Fibroblast of pulmonary artery (primary cell): ENCODE measurements around the gene GPC3.

Experiments used
- DNase-seq: peaks from one replicate; pipeline ENCODE4 v3.0.0-alpha.2; 2010; ENCODE audit warnings: low read depth
- H3K4me3 ChIP-seq: replicated peaks from 2 replicates; pipeline ENCODE4 v1.5.1; 2011; ENCODE audit warnings: low read depth, mild to moderate bottlenecking, control low read depth, low read length, moderate library complexity
- TF ChIP-seq, protein P1 (sequence below): IDR thresholded peaks from 2 replicates; pipeline ENCODE4 v1.5.1; 2011; ENCODE audit warnings: mild to moderate bottlenecking, control low read depth, low read length, inconsistent platforms; ENCODE audit errors: missing control alignments

GPC3 gene

DNA sequence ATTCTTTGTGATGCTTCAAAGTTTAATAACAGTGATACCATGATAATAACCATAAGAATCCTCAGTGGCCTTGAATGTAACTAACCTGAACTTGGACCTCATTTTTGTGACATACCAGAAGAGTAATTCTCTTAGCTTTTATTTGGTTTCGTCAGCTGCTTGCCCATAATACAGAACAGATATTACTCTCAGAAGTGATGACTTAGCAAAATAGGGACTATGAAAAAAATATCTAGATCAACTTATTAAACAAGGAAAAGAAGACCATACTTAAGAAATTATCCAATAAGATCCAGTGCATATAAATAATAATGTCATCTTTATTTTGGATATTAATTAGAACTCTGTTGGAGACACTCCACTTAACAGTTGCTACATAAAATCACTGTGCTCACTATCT is 333.2 kb downstream of the GPC3 start:
- TF ChIP-seq, protein P1, sequence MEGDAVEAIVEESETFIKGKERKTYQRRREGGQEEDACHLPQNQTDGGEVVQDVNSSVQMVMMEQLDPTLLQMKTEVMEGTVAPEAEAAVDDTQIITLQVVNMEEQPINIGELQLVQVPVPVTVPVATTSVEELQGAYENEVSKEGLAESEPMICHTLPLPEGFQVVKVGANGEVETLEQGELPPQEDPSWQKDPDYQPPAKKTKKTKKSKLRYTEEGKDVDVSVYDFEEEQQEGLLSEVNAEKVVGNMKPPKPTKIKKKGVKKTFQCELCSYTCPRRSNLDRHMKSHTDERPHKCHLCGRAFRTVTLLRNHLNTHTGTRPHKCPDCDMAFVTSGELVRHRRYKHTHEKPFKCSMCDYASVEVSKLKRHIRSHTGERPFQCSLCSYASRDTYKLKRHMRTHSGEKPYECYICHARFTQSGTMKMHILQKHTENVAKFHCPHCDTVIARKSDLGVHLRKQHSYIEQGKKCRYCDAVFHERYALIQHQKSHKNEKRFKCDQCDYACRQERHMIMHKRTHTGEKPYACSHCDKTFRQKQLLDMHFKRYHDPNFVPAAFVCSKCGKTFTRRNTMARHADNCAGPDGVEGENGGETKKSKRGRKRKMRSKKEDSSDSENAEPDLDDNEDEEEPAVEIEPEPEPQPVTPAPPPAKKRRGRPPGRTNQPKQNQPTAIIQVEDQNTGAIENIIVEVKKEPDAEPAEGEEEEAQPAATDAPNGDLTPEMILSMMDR: no peak
- no peak overlapping the region for H3K4me3 ChIP-seq
- no peak for DNase-seq

DNA sequence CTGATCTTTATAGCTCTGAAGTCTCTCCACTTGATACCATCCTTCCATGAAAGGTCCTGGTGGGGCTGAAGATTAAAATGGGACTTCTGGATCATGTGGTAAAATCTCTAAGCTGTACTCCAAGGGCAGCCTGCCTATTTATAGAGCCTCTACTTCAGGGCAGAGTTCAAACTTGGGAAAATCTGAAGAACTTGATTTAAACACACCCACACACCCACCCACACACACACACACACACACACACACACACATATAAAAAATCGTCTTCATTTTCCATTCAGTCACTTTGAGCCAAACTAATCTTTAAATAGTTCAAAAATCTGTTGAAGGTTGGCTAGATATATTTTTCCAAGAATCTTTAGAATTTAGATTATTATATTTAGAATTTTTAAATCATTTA is 335.2 kb downstream of the GPC3 start:
- DNase-seq: no peak
- no peak overlapping the region for H3K4me3 ChIP-seq
- TF ChIP-seq, protein P1: no peak

DNA sequence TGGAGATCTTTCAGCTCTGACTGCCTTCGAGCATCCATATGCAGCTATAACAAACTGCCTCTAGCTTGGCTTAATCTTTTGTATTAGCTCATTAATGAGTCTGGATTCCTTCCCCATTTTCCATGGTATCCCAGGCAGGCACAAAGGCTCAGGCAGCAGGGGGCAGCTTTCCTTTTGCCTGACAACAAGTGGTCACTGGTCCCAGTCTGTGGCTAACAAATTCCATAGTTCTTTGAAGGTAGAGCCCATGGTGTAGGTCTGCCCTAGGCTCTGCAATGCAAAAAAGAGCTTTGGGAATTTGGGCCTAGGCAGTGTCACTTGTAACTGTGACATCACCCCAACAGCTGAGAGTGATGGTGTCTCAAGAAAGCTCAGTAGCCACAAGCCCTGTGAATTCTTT is 335.7 kb downstream of the GPC3 start:
- DNase-seq: no peak
- TF ChIP-seq, protein P1: no peak
- H3K4me3 ChIP-seq: no peak overlapping the region

DNA sequence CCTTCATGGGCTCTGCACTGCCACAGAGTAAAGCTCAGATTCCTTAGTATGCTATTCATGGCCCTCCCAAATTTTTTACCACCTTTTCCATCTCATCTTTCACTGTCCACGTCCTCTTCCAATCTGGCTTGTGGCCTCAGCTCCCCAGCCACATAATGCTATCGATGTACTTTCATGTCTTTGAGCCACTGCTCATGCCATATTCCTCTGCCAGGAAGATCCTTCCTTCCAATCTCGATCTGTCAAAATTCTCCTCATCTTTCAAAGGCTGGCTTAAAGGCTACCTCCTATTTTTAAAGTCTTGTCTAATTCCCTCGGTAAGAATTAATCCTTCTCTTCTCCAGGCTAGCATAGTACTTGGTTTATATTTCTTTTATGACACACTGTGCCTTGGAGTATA is 336.8 kb downstream of the GPC3 start:
- no peak overlapping the region for H3K4me3 ChIP-seq
- TF ChIP-seq, protein P1: no peak
- no peak for DNase-seq

DNA sequence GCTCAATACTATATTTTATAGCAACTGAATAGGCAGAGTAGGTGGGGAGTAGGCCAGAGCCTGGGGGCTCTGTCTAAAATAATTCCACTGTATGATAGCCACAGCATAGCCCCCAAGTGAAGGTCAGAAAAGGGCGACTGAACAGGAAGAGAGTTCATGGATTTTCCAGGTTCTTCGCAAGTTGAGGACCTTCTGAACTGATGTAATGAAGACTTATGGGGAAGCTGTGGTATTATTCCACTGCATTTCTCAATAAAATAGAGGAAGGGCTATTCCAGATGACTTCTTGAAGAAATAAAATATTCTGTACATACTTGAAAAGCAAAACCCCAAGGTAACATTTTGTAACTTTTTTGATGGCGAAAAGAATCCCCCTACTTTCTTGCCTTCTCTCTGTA is 338.7 kb downstream of the GPC3 start:
- no peak for DNase-seq
- TF ChIP-seq, protein P1: no peak
- H3K4me3 ChIP-seq: no peak overlapping the region

DNA sequence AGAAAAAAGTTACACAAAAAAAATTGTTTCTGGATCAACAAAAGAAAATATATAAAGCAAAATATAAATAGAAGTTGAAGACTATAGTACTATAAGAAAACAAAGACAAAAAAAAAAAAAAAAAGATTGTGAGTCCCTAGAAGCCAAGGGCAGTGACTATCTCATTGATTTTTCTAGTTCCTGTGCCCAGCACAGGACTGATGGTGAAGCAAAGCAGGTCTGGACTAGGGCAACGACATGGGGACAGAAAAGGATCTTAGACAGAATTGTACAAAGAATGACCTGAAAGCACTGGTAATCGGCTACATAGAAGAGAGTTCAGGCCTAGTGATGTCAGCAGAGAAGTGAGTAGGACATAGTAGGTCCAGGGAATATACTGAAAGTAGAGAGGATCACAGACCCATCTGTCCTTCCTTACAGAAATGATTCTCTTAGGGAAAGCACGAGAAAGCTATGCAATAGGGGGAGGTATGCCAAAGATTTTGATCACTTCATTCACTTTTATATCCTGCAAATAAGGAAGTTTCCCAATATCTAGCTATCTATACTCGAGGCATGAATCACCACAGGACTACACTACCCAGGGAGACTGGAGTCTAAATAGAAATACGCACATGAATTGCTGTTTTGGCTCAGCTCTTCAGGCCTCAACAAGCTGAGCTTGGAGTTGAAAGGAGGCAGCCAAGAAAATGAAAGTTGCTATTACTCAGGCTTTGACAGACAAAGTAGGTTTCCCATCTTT is 339.2 kb downstream of the GPC3 start:
- TF ChIP-seq, protein P1: no peak

DNA sequence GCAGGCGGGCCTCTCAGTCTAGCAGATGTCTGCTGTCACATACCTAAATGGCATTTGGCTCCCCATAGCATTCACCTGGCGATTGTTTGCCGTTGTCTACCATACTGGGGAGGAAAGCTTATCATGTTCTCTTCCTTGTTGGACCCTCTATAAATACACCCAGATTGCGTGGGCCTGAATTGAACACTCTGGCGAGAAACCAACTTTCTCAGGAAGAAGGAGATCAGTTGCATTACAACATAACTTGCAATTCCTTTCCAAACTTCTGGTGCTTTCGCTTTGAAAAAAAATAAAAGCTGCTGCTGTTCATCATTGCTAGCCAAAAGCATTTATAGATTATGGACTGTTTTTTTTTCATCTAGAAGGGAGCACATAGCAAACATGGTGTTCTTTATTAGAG is 340.1 kb downstream of the GPC3 start:
- TF ChIP-seq, protein P1: no peak
- DNase-seq: peak; percentile 66
- H3K4me3 ChIP-seq: no peak overlapping the region

More for the DNA sequence above, 339.2 kb downstream of the GPC3 start:
- no peak overlapping the region for H3K4me3 ChIP-seq
- DNase-seq: peak; percentile 91
